SK-N-SH (cell line): ENCODE results near the gene SFSWAP. TPM values are rescaled to one million over a fixed set of nuclear protein-coding genes. Genes with fewer than 3 reads are reported as not detected.
A peak's percentile ranks its signal among the peaks of the same experiment; 100 is the strongest.

Experiments used
- CTCF ChIA-PET: fragments of 300-600, 350-600 bp; formaldehyde crosslinking; extraction: SDS; loops from one replicate; lab custom pipeline; 2021; lab: Yijun Ruan, JAX
- POLR2A ChIA-PET: fragments of 350-600 bp; sonication (Branson Sonifier 250); formaldehyde crosslinking; extraction: SDS; loops from one replicate; lab custom pipeline; 2020; ENCODE audit warnings: antibody characterized with exemption, inconsistent platforms; lab: Yijun Ruan, JAX
- DNase-seq: peaks from one replicate; pipeline ENCODE4 v3.0.0; 2012
- H2AFZ ChIP-seq: fragments of 200-600 bp; sonication (generic); 2 replicates; pipeline ENCODE4 v1.8.1; 2016; ENCODE audit warnings: antibody characterized with exemption, mild to moderate bottlenecking, low read depth
- H3F3A ChIP-seq: fragments of 200-600 bp; sonication (generic); replicated peaks from 2 replicates; pipeline ENCODE3; 2016; ENCODE audit warnings: antibody characterized with exemption, mild to moderate bottlenecking; ENCODE audit not compliant: insufficient read depth
- H3K27ac ChIP-seq, 2 experiments: fragments of 200-500 bp in 1 of 2; fragments of 200-600 bp in 1 of 2; sonication (Bioruptor generic) in 1 of 2; sonication (generic), shearing (Covaris generic) in 1 of 2; 2 replicates each; pipeline versions ENCODE4 v1.5.1 to v1.6.1; 2014 to 2016; ENCODE audit warnings: low read depth in 2 of 2, inconsistent platforms in 1 of 2, low read length in 1 of 2, mild to moderate bottlenecking in 1 of 2, mixed read lengths in 1 of 2
- H3K27me3 ChIP-seq: fragments of 200-600 bp; sonication (generic), shearing (Covaris generic); 2 replicates; pipeline ENCODE4 v1.6.1; 2016; ENCODE audit warnings: mixed run types; ENCODE audit not compliant: insufficient read depth
- H3K36me3 ChIP-seq, 2 experiments: fragments of 200-500 bp in 1 of 2; fragments of 200-600 bp in 1 of 2; sonication (Bioruptor generic) in 1 of 2; sonication (generic) in 1 of 2; replicated peaks in 1 of 2; 2 replicates each; pipeline versions ENCODE3 to v1.5.1; 2014 to 2016; ENCODE audit warnings: low read length in 1 of 2, mild to moderate bottlenecking in 1 of 2; ENCODE audit not compliant: insufficient read depth in 2 of 2, control insufficient read depth in 1 of 2
- H3K4me1 ChIP-seq, 2 experiments: fragments of 200-500 bp in 1 of 2; fragments of 200-600 bp in 1 of 2; sonication (Bioruptor generic) in 1 of 2; sonication (generic), shearing (Covaris generic) in 1 of 2; 2 replicates each; pipeline versions ENCODE4 v1.5.1 to v1.6.1; 2014 to 2016; ENCODE audit warnings: low read depth in 1 of 2, low read length in 1 of 2, mixed run types in 1 of 2; ENCODE audit not compliant: insufficient read depth in 2 of 2, control insufficient read depth in 1 of 2
- H3K4me2 ChIP-seq: fragments of 200-600 bp; sonication (generic), shearing (Covaris generic); 2 replicates; pipeline ENCODE4 v1.6.1; 2017; ENCODE audit warnings: mixed run types
- H3K4me3 ChIP-seq, 2 experiments: fragments of 200-500 bp in 1 of 2; fragments of 200-600 bp in 1 of 2; sonication (Bioruptor generic) in 1 of 2; sonication (generic), shearing (Covaris generic) in 1 of 2; 2 replicates each; pipeline versions ENCODE4 v1.5.1 to v1.8.1; 2014 to 2016; ENCODE audit warnings: low read depth in 2 of 2, inconsistent platforms in 1 of 2, low read length in 1 of 2, mild to moderate bottlenecking in 1 of 2, mixed read lengths in 1 of 2, moderate library complexity in 1 of 2
- H3K79me2 ChIP-seq: fragments of 200-600 bp; sonication (generic); 2 replicates; pipeline ENCODE4 v1.8.1; 2017; ENCODE audit warnings: mild to moderate bottlenecking; ENCODE audit not compliant: insufficient read depth
- H3K9ac ChIP-seq: fragments of 200-600 bp; sonication (generic); 2 replicates; pipeline ENCODE4 v1.6.1; 2017; ENCODE audit warnings: mixed run types
- H3K9me2 ChIP-seq: fragments of 200-600 bp; sonication (generic); 2 replicates; pipeline ENCODE4 v1.6.1; 2017; ENCODE audit warnings: mixed run types
- H3K9me3 ChIP-seq: fragments of 200-600 bp; sonication (generic); 2 replicates; pipeline ENCODE4 v1.6.1; 2017; ENCODE audit warnings: mixed run types, mild to moderate bottlenecking, moderate library complexity
- H4K20me1 ChIP-seq: fragments of 200-600 bp; sonication (generic); 2 replicates; pipeline ENCODE4 v1.6.1; 2017; ENCODE audit warnings: mild to moderate bottlenecking, mixed run types; ENCODE audit not compliant: insufficient read depth
- EZH2phosphoT487 ChIP-seq: fragments of 200-600 bp; sonication (generic); IDR thresholded peaks from 2 replicates; pipeline ENCODE4 v1.6.1; 2017; ENCODE audit warnings: low read depth, mixed run types, mild to moderate bottlenecking, antibody characterized with exemption, moderate library complexity, borderline replicate concordance
- FOSL2 ChIP-seq: IDR thresholded peaks from 2 replicates; pipeline ENCODE4 v1.4.0; 2012; ENCODE audit warnings: low read depth, mild to moderate bottlenecking, moderate library complexity, borderline replicate concordance
- GABPA ChIP-seq: IDR thresholded peaks from 2 replicates; pipeline ENCODE4 v1.4.0; 2012; ENCODE audit warnings: low read depth, mild to moderate bottlenecking
- MEF2A ChIP-seq: IDR thresholded peaks from 2 replicates; pipeline ENCODE4 v1.4.0; 2012; ENCODE audit warnings: low read depth, borderline replicate concordance
- MXI1 ChIP-seq: IDR thresholded peaks from 2 replicates; pipeline ENCODE4 v1.6.1; 2012; ENCODE audit warnings: mild to moderate bottlenecking, low read depth, low read length, improper control_type of control experiment
- NFIC ChIP-seq: IDR thresholded peaks from 2 replicates; pipeline ENCODE4 v1.4.0; 2012; ENCODE audit warnings: borderline replicate concordance
- NRF1 ChIP-seq: IDR thresholded peaks from 2 replicates; pipeline ENCODE4 v1.6.1; 2012; ENCODE audit warnings: low read depth, mild to moderate bottlenecking, low read length
- RFX5 ChIP-seq: IDR thresholded peaks from 2 replicates; pipeline ENCODE4 v1.6.1; 2012; ENCODE audit warnings: mild to moderate bottlenecking, improper control_type of control experiment, low read length
- SMC3 ChIP-seq: IDR thresholded peaks from 2 replicates; pipeline ENCODE4 v1.6.1; 2012; ENCODE audit warnings: low read depth, low read length, improper control_type of control experiment
- WGBS: methylation state at CpG from one replicate; pipeline ENCODE4 v1.1.6; 2017; ENCODE audit warnings: low lambda C conversion rate; 5-methylcytosine and 5-hydroxymethylcytosine counted together
- polyA plus RNA-seq, 3 experiments: library from polyadenylated mRNA; depleted of rRNA; stranded (reverse); fragments of >200 nt; gene quantifications; 2 replicates each; pipeline ENCODE4 v1.2.3, GENCODE V29; 2012
- TF ChIP-seq, protein P1 (sequence below): IDR thresholded peaks from 2 replicates; pipeline ENCODE4 v1.6.1; 2012; ENCODE audit warnings: mild to moderate bottlenecking, low read depth, low read length, moderate library complexity
- TF ChIP-seq, protein P2 (sequence below): IDR thresholded peaks from 2 replicates; pipeline ENCODE4; 2012
- TF ChIP-seq, protein P3 (sequence below): fragments of 200-600 bp; sonication (generic); IDR thresholded peaks from 2 replicates; pipeline ENCODE4 v1.6.1; 2017; ENCODE audit warnings: antibody characterized with exemption, mild to moderate bottlenecking, moderate library complexity

Gene SFSWAP
- polyA plus RNA-seq, 1 of the 3 experiments (the other 2 are of a cell fraction), result 27.9 TPM

DNA sequence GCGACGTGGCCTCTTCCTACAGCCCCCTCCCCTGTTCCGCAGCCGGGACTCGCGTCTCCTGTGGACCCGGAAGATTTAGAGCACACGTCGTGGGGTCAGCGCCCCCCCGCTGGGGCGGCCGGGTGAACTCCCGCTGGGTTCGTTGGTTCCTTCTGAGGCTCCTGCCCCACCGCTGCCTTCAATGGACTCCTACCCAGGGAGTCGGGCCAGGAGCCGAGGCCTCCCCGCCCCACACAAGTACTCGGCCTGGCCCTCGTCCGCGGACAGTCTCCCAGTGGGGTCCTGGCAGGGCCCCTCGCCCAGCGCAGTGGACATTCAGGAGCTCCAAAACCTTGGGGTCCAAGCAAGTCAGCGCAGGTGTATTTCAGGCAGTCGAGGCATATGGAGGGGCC is 118.5 kb downstream of the SFSWAP start:
- TF ChIP-seq EZH2phosphoT487, result no peak
- TF ChIP-seq MEF2A, result no peak
- peak; percentile 41; the same call in 1 of the 2 replicates for TF ChIP-seq GABPA
- ChIA-PET CTCF (interaction anchor here (0.8 to 6.2 kb wide), 9 partner anchors 12 to 913 kb away, joined by 3 to 51 read pairs (median 3); no protein-coding TSS in a partner anchor), POLR2A (interaction anchor here (0.5 kb wide), 1 partner anchor 373 kb away, joined by 4 read pairs; no protein-coding TSS in a partner anchor)
- Histone ChIP-seq H3K4me2 (peak overlapping the region; percentile 91), H2AFZ (peak overlapping the region; percentile 42; the same call in 1 of the 2 replicates), H3K9ac (peak overlapping the region; percentile 31; the same call in 1 of the 2 replicates), H3K36me3 (no peaks in the 10 kb centered on the region), H3K9me3 (no peaks in the 10 kb centered on the region), H4K20me1 (no peaks in the 10 kb centered on the region), H3K27me3 (no peaks in the 10 kb centered on the region), H3K79me2 (no peaks in the 10 kb centered on the region), H3K4me3 (peak overlapping the region; percentile 54 to 62), H3K9me2 (no peaks in the 10 kb centered on the region), H3K4me1 (peaks cover 3 to 32% of the 10 kb centered on the region in 2 experiments; a peak in 1 of 4 replicates), H3K27ac (no peak overlapping the region), H3F3A (no peaks in the 10 kb centered on the region)
- 0% methylated on average over 13 of the region's 27 CpGs for WGBS
- peak; percentile 67 for DNase-seq

DNA sequence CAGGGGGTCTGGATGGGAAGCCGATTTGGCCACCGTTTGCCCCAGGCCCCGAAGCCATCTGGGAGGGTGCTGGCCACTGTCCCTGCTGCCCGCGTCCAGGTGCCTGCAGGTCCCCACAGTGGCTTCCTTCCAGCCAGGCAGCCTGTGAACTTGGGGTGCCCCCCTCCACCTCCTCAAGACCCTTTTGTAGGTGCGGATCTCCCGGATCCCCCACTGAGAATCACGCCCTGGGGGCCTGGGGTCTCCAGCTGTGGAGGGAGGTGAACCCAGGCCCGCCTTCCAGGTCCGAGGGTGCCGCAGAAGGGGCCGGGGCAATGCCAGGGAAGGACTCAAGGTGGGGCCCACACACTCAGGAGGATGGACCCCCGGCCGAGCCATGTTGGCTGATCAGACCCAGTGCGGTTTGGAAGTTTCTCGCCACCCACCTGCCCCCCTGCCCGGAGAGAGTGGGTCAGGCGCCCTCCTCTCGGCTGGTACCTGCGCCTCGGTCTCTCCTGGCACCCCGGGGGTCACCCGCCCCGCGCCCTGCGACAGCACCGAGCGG is 119.0 kb downstream of the SFSWAP start:
- ChIA-PET POLR2A (interaction anchor here (0.5 to 1.0 kb wide), 2 partner anchors 374 to 725 kb away, joined by 3 to 4 read pairs; no protein-coding TSS in a partner anchor), CTCF (interaction anchor here (0.7 to 6.2 kb wide), 13 partner anchors 13 to 914 kb away, joined by 3 to 51 read pairs (median 3); no protein-coding TSS in a partner anchor)
- Histone ChIP-seq H4K20me1 (no peaks in the 10 kb centered on the region), H3K4me2 (peak overlapping the region; percentile 91), H3K27ac (no peak overlapping the region), H3K9me2 (no peaks in the 10 kb centered on the region), H3K9ac (no peak overlapping the region), H3K9me3 (no peaks in the 10 kb centered on the region), H3K36me3 (no peaks in the 10 kb centered on the region), H3K79me2 (no peaks in the 10 kb centered on the region), H3K4me3 (peak overlapping the region; percentile 54 to 73), H2AFZ (no peak overlapping the region; the same call in 1 of the 2 replicates), H3K4me1 (peaks cover 3 to 34% of the 10 kb centered on the region in 2 experiments; a peak in 1 of 4 replicates), H3K27me3 (no peaks in the 10 kb centered on the region), H3F3A (no peaks in the 10 kb centered on the region)
- peak; percentile 62 for DNase-seq
- TF ChIP-seq SMC3, result no peak
- TF ChIP-seq, protein P1, sequence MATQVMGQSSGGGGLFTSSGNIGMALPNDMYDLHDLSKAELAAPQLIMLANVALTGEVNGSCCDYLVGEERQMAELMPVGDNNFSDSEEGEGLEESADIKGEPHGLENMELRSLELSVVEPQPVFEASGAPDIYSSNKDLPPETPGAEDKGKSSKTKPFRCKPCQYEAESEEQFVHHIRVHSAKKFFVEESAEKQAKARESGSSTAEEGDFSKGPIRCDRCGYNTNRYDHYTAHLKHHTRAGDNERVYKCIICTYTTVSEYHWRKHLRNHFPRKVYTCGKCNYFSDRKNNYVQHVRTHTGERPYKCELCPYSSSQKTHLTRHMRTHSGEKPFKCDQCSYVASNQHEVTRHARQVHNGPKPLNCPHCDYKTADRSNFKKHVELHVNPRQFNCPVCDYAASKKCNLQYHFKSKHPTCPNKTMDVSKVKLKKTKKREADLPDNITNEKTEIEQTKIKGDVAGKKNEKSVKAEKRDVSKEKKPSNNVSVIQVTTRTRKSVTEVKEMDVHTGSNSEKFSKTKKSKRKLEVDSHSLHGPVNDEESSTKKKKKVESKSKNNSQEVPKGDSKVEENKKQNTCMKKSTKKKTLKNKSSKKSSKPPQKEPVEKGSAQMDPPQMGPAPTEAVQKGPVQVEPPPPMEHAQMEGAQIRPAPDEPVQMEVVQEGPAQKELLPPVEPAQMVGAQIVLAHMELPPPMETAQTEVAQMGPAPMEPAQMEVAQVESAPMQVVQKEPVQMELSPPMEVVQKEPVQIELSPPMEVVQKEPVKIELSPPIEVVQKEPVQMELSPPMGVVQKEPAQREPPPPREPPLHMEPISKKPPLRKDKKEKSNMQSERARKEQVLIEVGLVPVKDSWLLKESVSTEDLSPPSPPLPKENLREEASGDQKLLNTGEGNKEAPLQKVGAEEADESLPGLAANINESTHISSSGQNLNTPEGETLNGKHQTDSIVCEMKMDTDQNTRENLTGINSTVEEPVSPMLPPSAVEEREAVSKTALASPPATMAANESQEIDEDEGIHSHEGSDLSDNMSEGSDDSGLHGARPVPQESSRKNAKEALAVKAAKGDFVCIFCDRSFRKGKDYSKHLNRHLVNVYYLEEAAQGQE, result no peak
- TF ChIP-seq FOSL2, result no peak
- TF ChIP-seq NFIC, result no peak
- no peak for TF ChIP-seq GABPA
- no peak for TF ChIP-seq NRF1
- TF ChIP-seq, protein P2, sequence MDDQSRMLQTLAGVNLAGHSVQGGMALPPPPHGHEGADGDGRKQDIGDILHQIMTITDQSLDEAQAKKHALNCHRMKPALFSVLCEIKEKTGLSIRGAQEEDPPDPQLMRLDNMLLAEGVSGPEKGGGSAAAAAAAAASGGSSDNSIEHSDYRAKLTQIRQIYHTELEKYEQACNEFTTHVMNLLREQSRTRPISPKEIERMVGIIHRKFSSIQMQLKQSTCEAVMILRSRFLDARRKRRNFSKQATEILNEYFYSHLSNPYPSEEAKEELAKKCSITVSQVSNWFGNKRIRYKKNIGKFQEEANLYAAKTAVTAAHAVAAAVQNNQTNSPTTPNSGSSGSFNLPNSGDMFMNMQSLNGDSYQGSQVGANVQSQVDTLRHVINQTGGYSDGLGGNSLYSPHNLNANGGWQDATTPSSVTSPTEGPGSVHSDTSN, result no peak
- TF ChIP-seq, protein P3, sequence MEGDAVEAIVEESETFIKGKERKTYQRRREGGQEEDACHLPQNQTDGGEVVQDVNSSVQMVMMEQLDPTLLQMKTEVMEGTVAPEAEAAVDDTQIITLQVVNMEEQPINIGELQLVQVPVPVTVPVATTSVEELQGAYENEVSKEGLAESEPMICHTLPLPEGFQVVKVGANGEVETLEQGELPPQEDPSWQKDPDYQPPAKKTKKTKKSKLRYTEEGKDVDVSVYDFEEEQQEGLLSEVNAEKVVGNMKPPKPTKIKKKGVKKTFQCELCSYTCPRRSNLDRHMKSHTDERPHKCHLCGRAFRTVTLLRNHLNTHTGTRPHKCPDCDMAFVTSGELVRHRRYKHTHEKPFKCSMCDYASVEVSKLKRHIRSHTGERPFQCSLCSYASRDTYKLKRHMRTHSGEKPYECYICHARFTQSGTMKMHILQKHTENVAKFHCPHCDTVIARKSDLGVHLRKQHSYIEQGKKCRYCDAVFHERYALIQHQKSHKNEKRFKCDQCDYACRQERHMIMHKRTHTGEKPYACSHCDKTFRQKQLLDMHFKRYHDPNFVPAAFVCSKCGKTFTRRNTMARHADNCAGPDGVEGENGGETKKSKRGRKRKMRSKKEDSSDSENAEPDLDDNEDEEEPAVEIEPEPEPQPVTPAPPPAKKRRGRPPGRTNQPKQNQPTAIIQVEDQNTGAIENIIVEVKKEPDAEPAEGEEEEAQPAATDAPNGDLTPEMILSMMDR, result no peak
- no peak for TF ChIP-seq MXI1
- no peak for TF ChIP-seq RFX5
- WGBS, result no CpG with 5 or more reads among the region's 28 CpGs
